Effector memory CD8-positive, alpha-beta T cell (primary cell): Measurements from ENCODE around the gene BABAM2.

Experiments used
- ATAC-seq: fragments of 150-1000 bp; cut with Tn5 transposase; replicated peaks from 2 replicates; pipeline ENCODE4 v1.10.0; 2021; ENCODE audit warnings: mild to moderate bottlenecking, moderate library complexity
- DNase-seq, 3 experiments: peaks; one replicate each; pipeline ENCODE4 v3.0.0; 2021
- H3K27ac Mint-ChIP-seq, 2 donors: one replicate each; pipeline ENCODE4 v1.8.0; 2022; ENCODE audit warnings: mild to moderate bottlenecking in 2 of 2, mixed read lengths in 2 of 2, moderate library complexity in 2 of 2
- H3K27me3 Mint-ChIP-seq, 2 donors: one replicate each; pipeline ENCODE4 v1.8.0; 2022; ENCODE audit warnings: mixed read lengths in 2 of 2
- H3K36me3 Mint-ChIP-seq: one replicate; pipeline ENCODE4 v1.8.0; 2022; ENCODE audit warnings: mild to moderate bottlenecking, moderate library complexity, mixed read lengths; ENCODE audit not compliant: insufficient read depth
- H3K4me1 Mint-ChIP-seq, 2 donors: one replicate each; pipeline ENCODE4 v1.8.0; 2022; ENCODE audit warnings: low read depth in 2 of 2, mixed read lengths in 2 of 2
- H3K4me3 Mint-ChIP-seq, 2 donors: one replicate each; pipeline ENCODE4 v1.8.0; 2022; ENCODE audit warnings: mild to moderate bottlenecking in 2 of 2, mixed read lengths in 2 of 2, moderate library complexity in 2 of 2
- H3K9me3 Mint-ChIP-seq, 2 donors: one replicate each; pipeline ENCODE4 v1.8.0; 2022; ENCODE audit warnings: mixed read lengths in 2 of 2

BABAM2 gene

DNA sequence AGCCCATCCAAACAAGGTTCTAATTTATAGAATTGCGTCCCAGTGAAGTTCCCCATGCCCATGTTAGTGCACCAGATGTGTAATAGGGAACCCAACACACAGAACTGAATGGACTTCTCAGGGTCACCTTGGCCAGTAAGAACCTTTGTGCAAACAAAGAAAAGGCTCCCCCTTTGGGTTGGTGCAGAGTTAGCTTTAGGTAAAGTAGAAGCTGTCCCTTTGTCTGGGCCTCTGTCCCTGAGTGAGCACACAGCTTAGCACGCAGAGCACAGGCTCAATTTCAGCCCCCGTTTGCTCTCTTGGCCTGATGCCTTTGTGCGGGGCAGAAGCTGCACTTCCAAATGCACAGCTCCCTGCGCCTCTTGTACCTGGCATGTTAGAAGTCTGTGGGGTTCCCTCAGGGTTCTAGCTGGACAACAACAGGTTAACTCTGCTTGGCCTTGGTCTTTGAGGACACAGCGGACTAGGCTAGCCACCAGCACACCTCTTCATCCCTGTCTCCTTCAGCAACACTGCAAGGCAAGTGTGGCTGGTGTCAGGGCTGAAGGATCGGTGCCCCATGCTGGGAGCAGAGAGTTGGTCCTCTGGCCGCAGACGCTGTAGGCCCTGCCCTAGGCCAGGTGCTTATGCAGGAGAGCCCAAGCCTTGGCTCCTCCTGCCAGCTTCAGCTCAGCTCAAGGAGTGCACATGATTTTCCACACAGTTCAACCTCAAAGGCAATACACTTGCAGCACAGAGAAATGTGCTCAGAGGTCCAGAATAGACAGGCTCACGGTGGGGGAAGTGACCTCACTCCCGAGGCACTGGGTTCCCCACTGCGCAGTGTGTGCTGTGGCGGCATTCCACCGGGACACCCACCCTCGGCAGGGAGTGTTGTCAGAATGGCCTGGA is 428.8 kb downstream of the BABAM2 start:
- H3K4me3 Mint-ChIP-seq, result no peak overlapping the region
- no peaks in the 10 kb centered on the region for H3K9me3 Mint-ChIP-seq
- DNase-seq (no peak), ATAC-seq (no peak)
- peaks cover 5% of the 10 kb centered on the region for H3K36me3 Mint-ChIP-seq
- H3K4me1 Mint-ChIP-seq, result peaks cover 4 to 5% of the 10 kb centered on the region in 2 donors
- no peaks in the 10 kb centered on the region for H3K27me3 Mint-ChIP-seq
- H3K27ac Mint-ChIP-seq, result no peak overlapping the region

DNA sequence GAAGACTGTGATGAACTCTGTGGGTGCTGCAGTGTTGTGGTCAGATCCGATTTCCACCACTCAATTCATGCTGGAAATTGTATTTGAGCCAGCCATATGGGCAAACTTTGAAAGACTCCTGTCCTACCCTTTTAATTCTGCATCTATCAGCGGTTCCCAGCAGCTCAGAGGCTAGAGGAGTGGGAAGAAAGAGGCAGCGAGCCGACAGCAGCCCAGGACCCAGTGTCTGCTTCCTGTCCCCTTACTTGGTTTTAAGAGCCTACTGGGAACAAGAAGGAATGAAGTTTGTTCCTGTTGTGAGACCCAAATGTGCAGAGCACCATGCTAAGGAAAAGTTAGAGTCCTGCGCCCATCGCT is 429.5 kb downstream of the BABAM2 start:
- Mint-ChIP-seq H3K9me3 (no peaks in the 10 kb centered on the region), H3K27ac (no peak overlapping the region), H3K4me3 (no peak overlapping the region), H3K27me3 (no peaks in the 10 kb centered on the region), H3K36me3 (peaks cover 5% of the 10 kb centered on the region), H3K4me1 (peaks cover 4 to 7% of the 10 kb centered on the region in 2 donors)
- DNase-seq (no peak), ATAC-seq (no peak)

DNA sequence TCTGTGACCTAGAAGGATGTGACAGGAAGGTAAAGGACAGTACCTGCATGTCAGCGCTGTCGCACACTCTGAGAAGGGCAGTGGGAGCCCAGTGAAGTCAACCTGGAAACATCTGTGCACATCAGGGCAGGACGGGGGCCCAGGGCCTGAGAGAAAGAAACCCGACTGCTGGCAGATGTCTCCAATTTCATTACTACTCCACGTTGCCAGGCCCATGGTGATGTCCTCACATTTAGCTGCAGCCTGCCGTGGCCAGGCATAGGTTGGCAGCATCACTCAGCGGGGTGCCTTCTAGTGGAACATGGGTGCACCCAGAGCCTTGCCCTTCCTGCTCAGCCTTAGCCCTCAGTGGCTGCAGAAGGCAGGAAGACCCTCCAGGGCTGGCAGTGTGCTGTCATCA is 429.8 kb downstream of the BABAM2 start:
- Mint-ChIP-seq H3K27ac (peak overlapping the region in 1 of 2 donors; percentile 10), H3K4me3 (no peak overlapping the region), H3K27me3 (no peaks in the 10 kb centered on the region), H3K36me3 (peaks cover 5% of the 10 kb centered on the region), H3K4me1 (peaks cover 4 to 10% of the 10 kb centered on the region in 2 donors), H3K9me3 (no peaks in the 10 kb centered on the region)
- no peak for DNase-seq
- ATAC-seq, result no peak

DNA sequence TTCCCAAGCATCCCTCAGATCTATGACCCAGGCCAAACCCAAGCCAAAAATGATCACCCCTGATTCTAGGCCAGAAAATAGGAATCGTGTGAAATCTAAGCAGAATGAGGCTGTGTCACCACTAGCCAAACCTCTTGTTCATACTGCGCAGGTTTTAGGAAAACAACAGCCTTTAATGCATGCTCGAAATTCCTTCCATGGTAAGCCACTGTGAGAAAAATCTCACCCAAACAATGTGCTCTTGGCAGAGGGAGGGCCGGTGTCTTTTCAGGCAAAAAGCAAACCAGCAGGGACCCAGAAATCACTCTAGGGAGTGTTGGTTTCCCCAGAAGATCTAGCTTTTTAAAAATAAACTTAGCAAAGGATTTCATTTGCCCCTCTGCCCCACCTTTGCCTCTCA is 430.9 kb downstream of the BABAM2 start:
- Mint-ChIP-seq H3K27me3 (no peaks in the 10 kb centered on the region), H3K27ac (peak overlapping the region; percentile 10 to 83), H3K4me3 (no peak overlapping the region), H3K36me3 (peaks cover 5% of the 10 kb centered on the region), H3K4me1 (peaks cover 4 to 17% of the 10 kb centered on the region in 2 donors), H3K9me3 (no peaks in the 10 kb centered on the region)
- DNase-seq (no peak), ATAC-seq (no peak)

DNA sequence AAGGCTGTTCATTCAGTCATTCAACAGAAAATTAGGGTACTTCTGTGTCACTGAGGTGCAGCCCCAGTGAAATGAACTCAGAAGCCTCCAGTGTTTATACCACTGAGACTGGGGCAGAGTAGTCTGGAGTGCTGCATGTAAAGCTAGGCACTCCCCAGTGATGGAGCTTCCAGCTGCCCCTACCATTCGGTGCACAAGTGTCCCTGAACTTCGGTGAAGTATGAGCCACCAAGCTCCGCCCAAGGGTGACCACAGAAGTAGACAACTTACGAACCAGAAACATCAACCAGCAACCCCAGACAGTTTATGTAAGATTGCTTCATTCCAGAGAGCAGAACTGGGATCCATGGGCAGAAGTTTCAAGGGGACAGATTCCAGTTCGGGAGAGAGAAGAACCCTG is 431.5 kb downstream of the BABAM2 start:
- Mint-ChIP-seq H3K4me3 (no peak overlapping the region), H3K9me3 (no peaks in the 10 kb centered on the region), H3K4me1 (peaks cover 4 to 20% of the 10 kb centered on the region in 2 donors), H3K36me3 (peaks cover 5% of the 10 kb centered on the region), H3K27ac (peak overlapping the region in 1 of 2 donors; percentile 38), H3K27me3 (no peaks in the 10 kb centered on the region)
- DNase-seq (no peak), ATAC-seq (no peak)

DNA sequence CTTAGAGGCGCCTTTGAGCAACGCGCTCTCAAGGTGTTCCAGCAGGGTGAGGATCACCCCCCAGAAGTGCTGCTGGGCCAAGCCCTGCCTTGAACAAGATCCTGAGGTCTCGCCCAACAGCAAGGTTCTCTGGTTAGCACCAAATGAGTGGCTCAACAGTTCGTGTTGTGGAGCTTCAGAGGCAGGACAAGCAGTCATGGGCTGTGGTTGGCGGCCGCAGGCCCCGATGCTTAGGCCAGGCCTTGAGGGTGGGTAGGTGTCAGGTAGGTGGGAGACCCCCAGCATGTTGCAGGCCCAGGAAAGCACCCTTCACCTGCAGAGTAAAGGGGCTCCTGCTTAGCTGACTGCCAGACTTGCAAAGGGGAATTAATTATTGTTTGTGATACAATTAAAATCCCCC is 431.9 kb downstream of the BABAM2 start:
- no peaks in the 10 kb centered on the region for H3K9me3 Mint-ChIP-seq
- no peak for ATAC-seq
- peak overlapping the region; percentile 38 to 80 for H3K27ac Mint-ChIP-seq
- H3K4me1 Mint-ChIP-seq, result peaks cover 7 to 21% of the 10 kb centered on the region in 2 donors
- H3K36me3 Mint-ChIP-seq, result peaks cover 5% of the 10 kb centered on the region
- no peak for DNase-seq
- no peaks in the 10 kb centered on the region for H3K27me3 Mint-ChIP-seq
- no peak overlapping the region for H3K4me3 Mint-ChIP-seq

DNA sequence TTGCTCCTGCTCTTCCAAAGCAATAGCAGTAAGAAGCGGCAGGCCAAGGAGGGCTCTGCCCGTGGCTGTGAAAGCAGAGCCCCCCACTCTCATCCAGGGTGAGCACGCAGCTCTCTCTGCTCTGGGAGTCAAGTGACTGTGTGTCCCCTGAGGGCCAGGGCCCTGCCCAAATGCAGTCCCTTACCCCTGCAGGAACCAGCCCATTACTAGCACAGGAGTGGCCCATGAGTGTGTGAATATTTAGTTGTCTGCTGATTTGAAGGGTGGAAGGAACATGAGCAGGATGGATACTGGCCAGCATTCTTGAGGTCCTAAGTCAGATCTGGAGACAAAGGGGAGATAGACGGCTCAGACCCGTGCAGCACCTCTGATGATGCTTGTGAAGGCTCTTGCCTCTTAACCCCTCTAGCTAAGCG is 432.5 kb downstream of the BABAM2 start:
- ATAC-seq (no peak), DNase-seq (no peak)
- Mint-ChIP-seq H3K4me3 (no peak overlapping the region), H3K27me3 (no peaks in the 10 kb centered on the region), H3K36me3 (peaks cover 5% of the 10 kb centered on the region), H3K4me1 (peaks cover 8 to 21% of the 10 kb centered on the region in 2 donors), H3K27ac (peak overlapping the region in 1 of 2 donors; percentile 80), H3K9me3 (no peaks in the 10 kb centered on the region)

DNA sequence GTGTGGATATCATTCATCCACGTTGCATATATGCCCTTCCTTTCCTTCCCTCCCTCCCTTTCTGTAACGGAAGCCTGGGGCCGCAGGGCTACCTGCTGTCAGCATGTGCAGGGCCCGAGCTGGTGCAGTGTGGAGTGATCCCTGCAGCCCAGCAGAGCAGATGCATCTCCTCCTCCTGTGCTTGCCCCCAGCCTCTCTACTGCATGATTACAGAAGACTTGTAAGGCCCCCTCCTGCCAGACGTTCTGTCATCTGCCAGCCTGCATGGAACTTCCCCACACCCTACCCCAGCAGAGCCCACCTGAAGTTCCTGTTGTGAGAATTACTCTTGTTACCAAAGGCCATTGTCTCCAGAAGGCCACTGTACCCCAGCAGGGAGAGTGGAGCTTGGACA is 434.6 kb downstream of the BABAM2 start:
- Mint-ChIP-seq H3K4me3 (no peak overlapping the region), H3K4me1 (peaks cover 8 to 20% of the 10 kb centered on the region in 2 donors), H3K9me3 (no peaks in the 10 kb centered on the region), H3K36me3 (peaks cover 5% of the 10 kb centered on the region), H3K27ac (peak overlapping the region in 1 of 2 donors; percentile 62), H3K27me3 (no peaks in the 10 kb centered on the region)
- ATAC-seq (no peak), DNase-seq (no peak)

DNA sequence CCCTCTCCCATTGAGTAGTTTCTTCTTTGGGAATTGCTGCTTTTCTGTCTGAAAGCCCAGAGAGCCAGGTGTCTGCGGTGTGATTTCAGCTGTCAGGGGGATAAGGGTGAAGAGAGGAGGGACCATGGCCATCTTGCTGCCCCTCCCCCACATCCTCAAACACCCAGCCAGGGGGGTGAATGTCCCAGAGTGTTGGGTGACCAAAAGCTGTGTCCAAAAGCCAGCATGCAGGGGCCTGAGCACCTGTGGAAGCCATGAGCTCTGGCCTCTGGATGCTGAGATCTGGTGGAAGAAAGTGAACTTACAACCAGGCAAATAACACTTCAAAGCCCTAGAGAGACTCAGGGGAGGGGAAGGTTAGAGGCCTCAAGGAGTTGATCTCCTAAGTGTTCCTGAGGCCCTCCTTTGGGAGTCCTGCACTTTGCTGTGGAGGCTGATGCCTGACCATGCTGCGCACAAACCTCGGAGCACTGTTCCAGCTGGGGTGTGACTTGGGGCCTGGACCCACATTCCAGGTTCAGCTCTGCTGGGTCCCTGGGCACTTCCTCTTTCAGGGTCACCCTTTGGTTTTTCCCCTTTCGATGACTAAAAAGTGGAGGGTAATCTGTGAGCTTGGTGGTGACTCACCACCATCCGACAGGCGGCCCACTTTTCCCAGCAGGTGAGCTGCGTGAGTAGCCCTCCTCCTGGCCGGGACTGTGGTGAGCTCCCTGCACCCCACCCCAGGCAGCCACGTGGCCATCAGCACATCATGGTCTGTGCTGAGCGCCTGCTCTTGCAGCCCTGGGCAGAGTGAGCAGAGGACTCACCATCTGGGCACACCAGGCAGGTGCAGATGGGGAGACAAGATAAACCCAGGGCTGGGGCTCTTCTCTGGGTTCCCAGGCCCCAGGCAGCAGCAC is 435.3 kb downstream of the BABAM2 start:
- H3K27ac Mint-ChIP-seq, result peak overlapping the region in 1 of 2 donors; percentile 62
- H3K4me1 Mint-ChIP-seq, result peaks cover 8 to 20% of the 10 kb centered on the region in 2 donors
- peak; percentile 57 for ATAC-seq
- H3K36me3 Mint-ChIP-seq, result peaks cover 5% of the 10 kb centered on the region
- no peaks in the 10 kb centered on the region for H3K27me3 Mint-ChIP-seq
- no peaks in the 10 kb centered on the region for H3K9me3 Mint-ChIP-seq
- DNase-seq, result no peak
- no peak overlapping the region for H3K4me3 Mint-ChIP-seq

DNA sequence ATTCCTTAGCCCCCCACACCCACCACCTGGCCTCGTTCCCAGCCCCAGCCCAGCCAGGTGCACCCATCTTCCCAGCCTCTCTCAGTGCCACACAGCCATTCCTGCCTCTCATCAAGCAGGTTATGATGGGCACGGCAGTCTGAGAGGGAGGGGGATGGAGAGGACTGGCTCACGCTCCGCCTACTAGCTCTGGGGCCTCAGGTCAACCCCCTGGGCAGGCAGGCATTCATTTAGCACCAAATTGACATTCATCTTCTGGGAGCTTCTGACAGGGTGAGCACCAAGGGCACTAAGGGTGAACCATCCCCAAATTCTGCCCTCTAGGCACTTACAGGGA is 435.9 kb downstream of the BABAM2 start:
- Mint-ChIP-seq H3K36me3 (peaks cover 5% of the 10 kb centered on the region), H3K4me1 (peaks cover 8 to 20% of the 10 kb centered on the region in 2 donors), H3K27ac (peak overlapping the region in 1 of 2 donors; percentile 62), H3K27me3 (no peaks in the 10 kb centered on the region), H3K4me3 (no peak overlapping the region), H3K9me3 (no peaks in the 10 kb centered on the region)
- no peak for ATAC-seq
- no peak for DNase-seq

DNA sequence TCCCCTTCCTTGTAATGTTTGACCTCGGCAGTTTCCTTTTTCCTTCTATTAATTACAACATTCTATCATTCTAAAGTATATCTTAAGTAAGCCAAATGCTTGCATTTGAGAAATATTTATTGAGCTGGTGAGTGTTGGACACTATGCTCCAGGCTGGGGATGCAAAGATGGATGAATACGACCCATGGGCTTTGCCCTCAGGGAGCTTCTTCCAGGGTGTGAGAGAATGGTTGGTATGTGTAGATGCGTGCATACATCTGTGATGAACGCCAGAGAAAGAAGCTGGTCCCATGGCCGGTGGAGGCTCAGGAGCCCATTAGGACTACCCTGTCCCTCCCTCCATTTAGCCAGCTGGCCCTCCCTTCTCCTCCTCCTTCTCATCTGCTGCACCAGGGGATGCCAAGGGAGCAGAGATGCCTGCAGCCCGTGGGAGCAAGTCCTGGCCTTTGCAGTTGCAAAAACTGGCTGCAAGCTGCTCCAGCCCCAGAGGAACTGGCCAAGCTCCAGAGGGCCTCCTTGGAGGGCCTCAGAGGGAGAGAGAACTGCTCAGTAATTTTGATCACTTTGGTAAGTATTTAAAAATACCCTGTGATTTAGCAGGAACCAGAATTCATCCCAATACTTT is 436.5 kb downstream of the BABAM2 start:
- ATAC-seq (no peak), DNase-seq (no peak)
- H3K27ac Mint-ChIP-seq, result no peak overlapping the region
- H3K9me3 Mint-ChIP-seq, result no peaks in the 10 kb centered on the region
- H3K27me3 Mint-ChIP-seq, result no peaks in the 10 kb centered on the region
- H3K36me3 Mint-ChIP-seq, result peaks cover 3% of the 10 kb centered on the region
- peaks cover 11 to 20% of the 10 kb centered on the region in 2 donors for H3K4me1 Mint-ChIP-seq
- no peak overlapping the region for H3K4me3 Mint-ChIP-seq

DNA sequence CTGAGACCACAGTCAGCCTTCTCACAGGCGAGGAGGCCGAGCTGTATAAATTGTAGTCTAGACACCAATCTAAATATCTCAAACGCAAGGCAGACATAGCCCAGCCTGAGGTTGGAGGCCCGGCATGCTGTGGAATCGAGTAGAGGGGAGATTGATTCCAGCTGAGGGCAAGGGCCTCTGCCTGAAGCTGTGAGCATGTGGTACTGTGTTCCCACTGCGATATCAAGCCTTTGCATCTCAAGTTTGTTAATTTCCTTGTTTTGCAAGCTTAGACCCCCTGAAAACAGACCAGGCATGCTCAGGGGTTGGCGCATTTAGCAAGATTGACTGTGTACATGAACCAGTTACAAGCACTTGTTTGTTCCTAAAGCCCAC is 437.0 kb downstream of the BABAM2 start:
- Mint-ChIP-seq H3K27me3 (no peaks in the 10 kb centered on the region), H3K9me3 (no peaks in the 10 kb centered on the region), H3K27ac (no peak overlapping the region), H3K4me3 (no peak overlapping the region), H3K36me3 (no peaks in the 10 kb centered on the region), H3K4me1 (peaks cover 11 to 20% of the 10 kb centered on the region in 2 donors)
- DNase-seq, result no peak
- ATAC-seq, result no peak
